Small intestine (tissue), 7 donors: Measurements from ENCODE around the gene STUM. TPM values are rescaled to one million over a fixed set of nuclear protein-coding genes. Genes with fewer than 3 reads are reported as not detected.
"Not testable (repeated sequence)": the region's sequence is repeated elsewhere in the genome, so short reads cannot be mapped to it uniquely, and the experiment has no call there.

ENCODE experiments used
- DNase-seq, 2 donors: peaks; one replicate each; pipeline versions ENCODE4 v3.0.0 to v3.0.0-alpha.2; 2013
- FAIRE-seq: peaks from 2 replicates; lab custom pipeline; 2012; peaks lifted over from hg19 to GRCh38; lab: Jason Lieb, UNC
- H3K27ac ChIP-seq, 3 donors: one replicate each; pipeline ENCODE4 v1.5.1; 2013; ENCODE audit warnings: low read length in 2 of 3, mild to moderate bottlenecking in 2 of 3, control low read depth in 1 of 3, inconsistent platforms in 1 of 3, low read depth in 1 of 3, moderate library complexity in 1 of 3
- H3K27me3 ChIP-seq, 3 donors: one replicate each; pipeline ENCODE4 v1.6.1; 2013; ENCODE audit warnings: low read length in 3 of 3, inconsistent platforms in 1 of 3; ENCODE audit not compliant: control insufficient read depth in 3 of 3, insufficient read depth in 3 of 3
- H3K36me3 ChIP-seq, 3 donors: one replicate each; pipeline ENCODE4 v1.6.1; 2013; ENCODE audit warnings: low read length in 3 of 3, inconsistent platforms in 1 of 3, low read depth in 1 of 3, mild to moderate bottlenecking in 1 of 3, moderate library complexity in 1 of 3; ENCODE audit not compliant: control insufficient read depth in 3 of 3, insufficient read depth in 2 of 3
- H3K4me1 ChIP-seq, 3 donors: one replicate each; pipeline ENCODE4 v1.6.1; 2013; ENCODE audit warnings: low read length in 2 of 3, inconsistent platforms in 1 of 3, low read depth in 1 of 3, mild to moderate bottlenecking in 1 of 3, moderate library complexity in 1 of 3; ENCODE audit not compliant: control insufficient read depth in 3 of 3, insufficient read depth in 2 of 3
- H3K4me3 ChIP-seq, 3 donors: one replicate each; pipeline ENCODE4 v1.5.1; 2013; ENCODE audit warnings: low read length in 3 of 3, control low read depth in 1 of 3, inconsistent platforms in 1 of 3, low read depth in 1 of 3, mild to moderate bottlenecking in 1 of 3, moderate library complexity in 1 of 3
- H3K9me3 ChIP-seq, 2 donors: one replicate each; pipeline ENCODE4 v1.6.1; 2013; ENCODE audit warnings: low read depth in 1 of 2, low read length in 1 of 2; ENCODE audit not compliant: control insufficient read depth in 2 of 2, insufficient read depth in 1 of 2
- WGBS, 3 donors: extraction: QIAGEN DNeasy Blood & Tissue Kit; methylation state at CpG; one replicate each; pipeline ENCODE4 v1.1.7; 2013; 5-methylcytosine and 5-hydroxymethylcytosine counted together
- polyA plus RNA-seq, 4 donors: library from polyadenylated mRNA; stranded (reverse) in 3 of 4; unstranded in 1 of 4; fragments of 200-250 nt in 3 of 4; fragments of 120-200 nt in 1 of 4; gene quantifications; one replicate each; pipeline versions ENCODE4 v1.2.1 to v1.2.3, GENCODE V29; 2013
- donor health status: healthy with polysubstance abuse.
- donor health status: control.
- donor health status: control.
- donor health status: Bipolar disorder and iron deficiency.
- donor health status: healthy.

STUM gene
- polyA plus RNA-seq, 4 donors = under 0.01 to 9.6 (median 0.55) TPM

DNA sequence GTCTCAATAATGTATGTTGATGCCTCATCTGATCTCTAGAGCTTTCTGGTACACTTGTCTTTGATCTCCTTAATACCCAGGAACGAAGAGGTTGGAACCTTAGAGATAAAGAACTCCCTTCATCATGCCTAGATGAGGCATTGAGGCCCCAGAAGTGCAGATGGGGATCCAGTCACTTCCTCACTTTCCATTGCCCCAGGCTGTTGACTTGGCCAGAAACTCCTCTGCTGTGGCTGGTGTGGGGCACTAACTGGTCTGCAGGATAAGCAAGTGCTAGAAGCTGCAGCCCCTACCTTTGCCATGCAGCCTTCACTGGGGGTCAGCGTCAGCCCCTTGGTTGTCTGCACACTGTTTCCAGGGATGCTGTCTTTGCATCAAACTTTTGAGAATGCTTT lies 49.9 kb downstream of the STUM start:
- Histone ChIP-seq H3K4me1 (peaks cover 0 to 1% (median 0%) of the 10 kb centered on the region in 3 donors), H3K4me3 (no peak overlapping the region), H3K27me3 (no peaks in the 10 kb centered on the region), H3K9me3 (peaks cover 0 to 3% of the 10 kb centered on the region in 2 donors), H3K36me3 (peaks cover 0 to 2% (median 0%) of the 10 kb centered on the region in 3 donors), H3K27ac (no peak overlapping the region)
- no peak for FAIRE-seq
- 80 to 94% (median 88%) methylated on average over 2 of the region's 2 CpGs for WGBS, 3 donors
- no peak for DNase-seq

DNA sequence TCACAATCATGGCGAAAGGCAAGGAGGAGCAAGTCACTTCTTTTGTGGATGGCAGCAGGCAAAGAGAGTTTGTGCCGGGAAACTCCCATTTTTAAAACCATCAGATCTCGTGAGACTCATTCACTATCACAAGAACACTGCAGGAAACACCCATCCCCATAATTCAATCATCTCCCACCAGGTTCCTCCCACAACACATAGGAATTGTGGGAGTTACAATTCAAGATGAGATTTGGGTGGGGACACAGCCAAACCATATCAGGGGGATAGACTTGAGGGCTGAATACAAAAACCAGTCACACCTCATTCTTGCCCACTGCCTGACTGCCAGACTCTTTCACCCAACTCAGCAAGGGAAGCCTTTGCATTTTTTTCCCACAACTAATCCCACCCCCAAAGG lies 50.4 kb downstream of the STUM start:
- FAIRE-seq, H3K4me3 ChIP-seq, DNase-seq, H3K27me3 ChIP-seq, H3K27ac ChIP-seq, H3K4me1 ChIP-seq, H3K9me3 ChIP-seq, H3K36me3 ChIP-seq: not testable (repeated sequence)
- 89 to 93% (median 92%) methylated on average over 3 of the region's 3 CpGs for WGBS, 3 donors

DNA sequence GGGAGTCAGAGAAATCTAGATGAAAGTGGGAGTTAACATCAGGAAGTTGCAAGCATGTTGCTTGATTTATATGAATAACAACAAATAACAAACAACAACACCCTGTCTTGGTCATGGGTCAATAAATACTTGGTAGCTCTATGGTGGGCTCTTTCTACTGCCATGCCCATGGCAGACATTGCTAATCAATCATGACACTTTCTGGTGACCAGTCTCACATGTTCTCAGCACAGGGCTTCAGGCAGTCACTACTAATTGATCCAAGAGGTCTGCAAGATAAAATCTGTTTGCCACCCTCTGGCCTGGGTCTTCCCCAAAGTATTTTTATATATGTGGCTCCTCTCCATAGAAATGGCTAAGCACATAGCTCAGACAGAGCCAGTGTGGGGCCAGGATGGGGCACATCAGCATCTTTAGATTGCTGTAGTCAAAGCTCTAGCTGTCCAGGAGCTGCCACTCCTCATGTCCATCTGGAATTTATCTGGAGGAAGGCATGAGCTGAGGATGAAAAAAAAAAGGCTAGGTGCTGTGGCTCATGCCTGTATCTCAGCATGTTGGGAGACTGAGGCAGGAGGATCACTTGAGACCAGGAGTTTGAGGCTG lies 51.2 kb downstream of the STUM start:
- Histone ChIP-seq H3K4me3 (no peak overlapping the region), H3K9me3 (peaks cover 0 to 3% of the 10 kb centered on the region in 2 donors), H3K27ac (no peak overlapping the region), H3K4me1 (peaks cover 0 to 4% (median 4%) of the 10 kb centered on the region in 3 donors), H3K36me3 (peaks cover 0 to 2% (median 0%) of the 10 kb centered on the region in 3 donors), H3K27me3 (no peaks in the 10 kb centered on the region)
- DNase-seq = no peak
- FAIRE-seq = no peak

DNA sequence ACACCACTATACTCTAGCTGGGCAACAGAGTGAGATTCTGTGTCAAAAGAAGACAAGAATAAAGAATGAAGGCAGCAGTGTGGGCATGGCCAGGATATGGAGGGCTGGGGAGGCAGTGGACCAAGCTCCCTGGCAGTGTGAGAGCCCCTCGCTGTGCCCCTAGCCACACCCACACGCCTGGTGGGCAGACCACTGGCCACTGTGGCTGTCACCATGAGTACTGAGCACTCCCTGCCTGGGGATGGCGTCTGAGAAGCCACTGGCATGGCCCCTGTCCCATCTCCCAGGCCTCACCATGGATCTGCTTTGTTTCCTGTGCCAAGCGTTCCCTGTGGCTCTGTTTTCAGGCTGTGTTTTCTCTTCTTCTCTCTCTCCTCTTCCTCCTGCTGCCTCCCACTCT lies 51.7 kb downstream of the STUM start:
- Histone ChIP-seq H3K9me3 (peaks cover 0 to 3% of the 10 kb centered on the region in 2 donors), H3K4me1 (peaks cover 0 to 4% (median 4%) of the 10 kb centered on the region in 3 donors), H3K4me3 (no peak overlapping the region), H3K27ac (no peak overlapping the region), H3K36me3 (peaks cover 0 to 2% (median 0%) of the 10 kb centered on the region in 3 donors), H3K27me3 (no peaks in the 10 kb centered on the region)
- 83 to 89% (median 86%) methylated on average over 4 of the region's 4 CpGs for WGBS, 3 donors
- FAIRE-seq = no peak
- DNase-seq = no peak

DNA sequence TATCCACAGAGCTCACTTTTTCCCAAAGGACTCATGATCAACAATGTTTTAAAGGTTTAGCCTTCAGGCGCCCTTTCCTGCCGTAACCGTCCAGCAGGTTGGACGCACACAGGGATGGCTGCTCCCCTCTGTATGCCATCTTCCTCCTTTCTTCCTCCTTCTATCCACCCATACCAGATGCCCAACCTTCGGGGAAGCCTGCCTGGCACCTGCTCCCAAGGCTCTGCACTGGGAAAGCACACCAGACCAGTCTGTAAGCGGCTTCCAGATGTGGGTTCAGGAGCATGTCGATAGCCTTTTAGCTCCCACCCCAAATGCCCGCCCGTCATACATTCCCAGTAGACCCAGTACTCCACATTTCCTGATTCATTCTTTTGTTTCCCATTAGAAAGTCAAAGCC lies 52.9 kb downstream of the STUM start:
- Histone ChIP-seq H3K36me3 (peaks cover 0 to 2% (median 0%) of the 10 kb centered on the region in 3 donors), H3K9me3 (no peaks in the 10 kb centered on the region), H3K27me3 (no peaks in the 10 kb centered on the region), H3K4me3 (no peak overlapping the region), H3K27ac (no peak overlapping the region), H3K4me1 (peaks cover 0 to 4% (median 4%) of the 10 kb centered on the region in 3 donors)
- WGBS, 3 donors = 94 to 99% (median 97%) methylated on average over 9 of the region's 9 CpGs
- FAIRE-seq (no peak), DNase-seq (no peak)

DNA sequence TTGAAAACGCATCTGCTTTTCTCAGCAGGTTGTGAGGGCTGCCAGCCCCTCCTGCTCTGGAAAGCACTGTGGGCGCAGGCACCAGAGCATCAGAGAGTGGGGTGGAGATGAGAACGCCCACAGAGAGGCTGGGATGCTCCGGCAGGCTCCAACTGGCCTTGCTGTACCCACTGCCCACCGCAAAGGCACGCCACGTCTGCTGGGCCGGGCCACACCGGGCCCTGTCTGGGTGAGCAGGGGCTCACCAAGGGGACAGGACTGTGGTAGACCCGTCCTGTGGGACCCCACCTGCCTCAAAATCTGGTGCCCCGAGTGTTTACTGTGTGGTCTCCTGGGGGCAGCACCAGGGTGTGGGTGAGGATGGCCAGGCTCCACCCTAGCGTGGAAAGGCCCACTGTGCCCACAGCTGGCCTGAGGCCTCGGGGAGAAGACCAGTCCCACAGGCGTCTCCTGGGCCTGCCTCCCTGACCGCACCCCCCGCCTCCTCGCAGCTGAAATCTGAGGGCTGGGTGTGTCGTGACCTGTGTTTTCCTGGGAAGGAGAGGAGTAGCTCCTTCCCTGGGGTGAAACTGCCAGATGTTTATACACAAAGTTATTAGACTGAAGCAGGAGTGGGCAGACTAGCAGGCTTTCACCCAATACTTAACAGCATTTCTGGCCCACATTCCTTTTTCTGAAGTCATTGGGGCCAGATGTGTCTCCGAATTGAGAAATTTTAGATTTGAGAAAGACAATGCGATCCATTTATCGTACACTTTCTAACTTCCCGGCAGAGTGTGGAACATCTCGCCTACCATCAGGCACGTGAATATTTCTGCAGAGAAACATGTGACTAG lies 53.8 kb downstream of the STUM start:
- Histone ChIP-seq H3K4me3 (no peak overlapping the region), H3K27ac (peak overlapping the region in 1 of 3 donors; percentile 74), H3K4me1 (peaks cover 0 to 4% (median 4%) of the 10 kb centered on the region in 3 donors), H3K9me3 (no peaks in the 10 kb centered on the region), H3K27me3 (no peaks in the 10 kb centered on the region), H3K36me3 (no peaks in the 10 kb centered on the region)
- 70 to 79% (median 77%) methylated on average over 24 of the region's 24 CpGs for WGBS, 3 donors
- FAIRE-seq = no peak
- no peak for DNase-seq

DNA sequence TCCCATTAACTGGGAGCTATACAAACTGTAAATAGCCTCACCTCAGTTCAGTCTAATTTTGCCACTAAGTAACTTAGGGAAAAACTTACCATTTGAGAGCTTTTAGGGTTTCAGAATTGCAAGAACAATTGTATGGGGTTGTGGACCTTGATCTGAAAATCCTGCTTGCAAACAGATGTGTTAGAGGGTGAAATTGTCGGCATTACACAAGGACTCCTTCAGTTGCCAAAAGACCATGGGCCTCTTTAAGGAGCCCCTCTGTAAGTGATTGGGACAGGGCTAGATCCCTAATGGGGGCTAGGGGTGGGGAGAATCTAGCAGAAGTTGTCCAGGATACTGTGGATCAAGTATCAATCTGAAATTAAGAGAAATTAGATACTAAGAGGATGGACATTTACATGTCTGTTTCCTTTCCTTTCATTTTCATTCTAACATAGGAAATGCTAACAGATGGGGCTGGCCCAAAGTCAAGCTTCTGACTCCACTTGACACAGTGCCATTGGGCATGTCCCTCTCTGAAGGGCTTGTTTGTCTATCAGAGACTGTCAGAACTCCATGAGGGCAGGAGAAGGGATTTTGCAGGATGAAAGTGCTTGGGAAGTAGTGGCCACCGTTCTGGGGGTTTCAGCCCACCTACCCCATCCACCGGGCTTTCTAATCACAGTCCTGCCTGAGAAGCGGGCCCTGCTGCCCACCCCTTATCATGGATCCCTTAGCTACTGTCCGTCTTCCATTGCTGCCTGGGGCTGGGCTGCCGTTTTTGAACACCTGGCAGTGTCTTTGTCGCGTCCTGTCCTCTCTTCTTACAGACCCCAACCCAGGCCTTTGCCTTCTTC lies 54.7 kb downstream of the STUM start:
- peak in 1 of 2 donors; percentile 10 for DNase-seq
- Histone ChIP-seq H3K4me3 (no peak overlapping the region), H3K27me3 (no peaks in the 10 kb centered on the region), H3K36me3 (no peaks in the 10 kb centered on the region), H3K9me3 (no peaks in the 10 kb centered on the region), H3K27ac (peak overlapping the region in 1 of 3 donors; percentile 74), H3K4me1 (peaks cover 0 to 4% (median 4%) of the 10 kb centered on the region in 3 donors)
- FAIRE-seq = no peak
- 66 to 80% (median 77%) methylated on average over 8 of the region's 8 CpGs for WGBS, 3 donors
